CD4-positive, alpha-beta T cell (primary cell): Measurements from ENCODE around the gene PRXL2B. TPM values are rescaled to one million over a fixed set of nuclear protein-coding genes. Genes with fewer than 3 reads are reported as not detected.

ENCODE experiments used
- ATAC-seq: fragments of 200-7000 bp; cut with Tn5 transposase; one replicate; pipeline ENCODE4 v1.10.0; 2022; ENCODE audit warnings: mild to moderate bottlenecking; ENCODE audit not compliant: poor library complexity
- CTCF ChIA-PET: fragments of 350-600 bp; sonication (Branson Sonifier 250); formaldehyde crosslinking; loops from one replicate; lab custom pipeline; 2021; ENCODE audit warnings: antibody characterized with exemption, inconsistent platforms; lab: Charles Lee
- POLR2A ChIA-PET: fragments of 350-600 bp; sonication (Branson Sonifier 250); formaldehyde crosslinking; loops from one replicate; lab custom pipeline; 2021; ENCODE audit warnings: antibody characterized with exemption, inconsistent platforms; lab: Charles Lee
- DNase-seq, 14 experiments: peaks; one replicate each; pipeline ENCODE4 v3.0.0-alpha.2; 2013 to 2020; ENCODE audit warnings: mixed read lengths in 2 of 14
- H3K27ac ChIP-seq, 2 donors: one replicate each; pipeline versions ENCODE4 v1.5.1 to v1.7.0; 2013; ENCODE audit warnings: low read length in 2 of 2, low read depth in 1 of 2, mild to moderate bottlenecking in 1 of 2
- H3K27me3 ChIP-seq, 2 experiments: 1 replicate in 1 of 2; 2 replicates in 1 of 2; pipeline versions ENCODE4 v1.6.1 to v1.7.0; 2013; ENCODE audit warnings: low read length in 2 of 2, control low read depth in 1 of 2, mild to moderate bottlenecking in 1 of 2, moderate library complexity in 1 of 2; ENCODE audit not compliant: insufficient read depth in 2 of 2, control insufficient read depth in 1 of 2
- H3K36me3 ChIP-seq: one replicate; pipeline ENCODE4 v1.6.1; 2013; ENCODE audit warnings: low read length, control low read depth; ENCODE audit not compliant: insufficient read depth
- H3K4me1 ChIP-seq: one replicate; pipeline ENCODE4 v1.6.1; 2013; ENCODE audit warnings: low read length, control low read depth; ENCODE audit not compliant: insufficient read depth
- H3K4me3 ChIP-seq: one replicate; pipeline ENCODE4 v1.5.1; 2013; ENCODE audit warnings: mild to moderate bottlenecking, low read length, moderate library complexity
- H3K9me3 ChIP-seq, 2 experiments: 1 replicate in 1 of 2; 2 replicates in 1 of 2; pipeline versions ENCODE4 v1.6.1 to v1.7.0; 2013; ENCODE audit warnings: low read length in 2 of 2, mild to moderate bottlenecking in 2 of 2, control low read depth in 1 of 2, moderate library complexity in 1 of 2; ENCODE audit not compliant: control insufficient read depth in 1 of 2, insufficient read depth in 1 of 2
- H3K27ac Mint-ChIP-seq: one replicate; pipeline ENCODE4 v1.8.0; 2020; ENCODE audit warnings: mixed read lengths
- H3K27me3 Mint-ChIP-seq: one replicate; pipeline ENCODE4 v1.8.0; 2021; ENCODE audit warnings: mixed read lengths
- H3K36me3 Mint-ChIP-seq: one replicate; pipeline ENCODE4 v1.8.0; 2021; ENCODE audit warnings: low read depth, mixed read lengths
- H3K4me1 Mint-ChIP-seq: one replicate; pipeline ENCODE4 v1.8.0; 2021; ENCODE audit warnings: low read depth, mixed read lengths
- H3K4me3 Mint-ChIP-seq: one replicate; pipeline ENCODE4 v1.8.0; 2020; ENCODE audit warnings: mild to moderate bottlenecking, mixed read lengths
- H3K9me3 Mint-ChIP-seq: one replicate; pipeline ENCODE4 v1.8.0; 2020; ENCODE audit warnings: mixed read lengths
- intact Hi-C, 2 experiments: fragments of 100-400 bp; cut with DNase I in 1 of 2; cut with micrococcal nuclease in 1 of 2; formaldehyde crosslinking; loops; one replicate each; pipeline versions ENCODE4 v1.15.1 to v1.9.0; 2023 to 2025; cut with DNase I, micrococcal nuclease
- total RNA-seq, 174 experiments: library from RNA in 2 of 174; stranded (reverse) in 2 of 174; gene quantifications; one replicate each; pipeline ENCODE4 v1.2.3 and lab custom pipeline; 2021 to 2026
- TF ChIP-seq, protein P1 (sequence below): fragments of 200-600 bp; IDR thresholded peaks from one replicate; pipeline ENCODE4 v1.8.0; 2022; ENCODE audit warnings: antibody characterized with exemption, mild to moderate bottlenecking

PRXL2B gene
- total RNA-seq, 2 experiments from 2014 or later: 11.0 to 12.8 TPM

DNA sequence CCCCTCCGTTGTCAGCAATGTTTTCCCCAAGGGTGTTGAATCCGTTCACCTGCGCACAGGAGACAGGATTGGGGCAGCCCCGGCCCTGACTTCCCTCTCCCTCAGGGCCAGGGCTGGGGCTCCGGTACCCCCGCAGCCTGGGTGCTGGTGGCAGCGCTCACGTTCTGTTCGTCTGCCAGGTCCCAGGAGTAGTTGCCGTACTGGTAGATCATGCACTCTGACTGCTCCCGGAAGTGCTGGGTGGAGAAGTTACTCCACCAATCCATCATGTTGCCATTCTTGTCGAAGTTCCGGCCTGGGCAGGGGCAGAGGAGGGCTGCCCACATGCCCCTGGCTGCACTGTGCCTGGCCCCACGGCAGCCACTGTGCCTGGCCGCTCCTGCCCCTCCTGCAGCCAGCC, 6.1 kb downstream of the PRXL2B start:
- H3K4me3 ChIP-seq: peak overlapping the region; percentile 28
- intact Hi-C loops: no loop called here

GRCh38 chr1:2593251-2593878, 6.8 kb downstream of the PRXL2B start:
- no peaks in the 10 kb centered on the region for H3K27me3 Mint-ChIP-seq
- POLR2A ChIA-PET: no interaction called here
- H3K4me3 Mint-ChIP-seq: no peak overlapping the region
- peaks cover 8% of the 10 kb centered on the region for H3K36me3 ChIP-seq
- CTCF ChIA-PET: no interaction called here
- TF ChIP-seq, protein P1, sequence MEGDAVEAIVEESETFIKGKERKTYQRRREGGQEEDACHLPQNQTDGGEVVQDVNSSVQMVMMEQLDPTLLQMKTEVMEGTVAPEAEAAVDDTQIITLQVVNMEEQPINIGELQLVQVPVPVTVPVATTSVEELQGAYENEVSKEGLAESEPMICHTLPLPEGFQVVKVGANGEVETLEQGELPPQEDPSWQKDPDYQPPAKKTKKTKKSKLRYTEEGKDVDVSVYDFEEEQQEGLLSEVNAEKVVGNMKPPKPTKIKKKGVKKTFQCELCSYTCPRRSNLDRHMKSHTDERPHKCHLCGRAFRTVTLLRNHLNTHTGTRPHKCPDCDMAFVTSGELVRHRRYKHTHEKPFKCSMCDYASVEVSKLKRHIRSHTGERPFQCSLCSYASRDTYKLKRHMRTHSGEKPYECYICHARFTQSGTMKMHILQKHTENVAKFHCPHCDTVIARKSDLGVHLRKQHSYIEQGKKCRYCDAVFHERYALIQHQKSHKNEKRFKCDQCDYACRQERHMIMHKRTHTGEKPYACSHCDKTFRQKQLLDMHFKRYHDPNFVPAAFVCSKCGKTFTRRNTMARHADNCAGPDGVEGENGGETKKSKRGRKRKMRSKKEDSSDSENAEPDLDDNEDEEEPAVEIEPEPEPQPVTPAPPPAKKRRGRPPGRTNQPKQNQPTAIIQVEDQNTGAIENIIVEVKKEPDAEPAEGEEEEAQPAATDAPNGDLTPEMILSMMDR: no peak
- DNase-seq (peak in 2 of 14 experiments; percentile 24 to 26), ATAC-seq (no peak)
- no peak overlapping the region for H3K27ac ChIP-seq
- H3K27ac Mint-ChIP-seq: no peak overlapping the region
- no peak overlapping the region for H3K4me3 ChIP-seq
- intact Hi-C loops: no loop called here
- peaks cover 5% of the 10 kb centered on the region for H3K4me1 Mint-ChIP-seq
- H3K27me3 ChIP-seq: no peaks in the 10 kb centered on the region
- H3K4me1 ChIP-seq: peaks cover 14% of the 10 kb centered on the region
- no peaks in the 10 kb centered on the region for H3K9me3 ChIP-seq
- peaks cover 6% of the 10 kb centered on the region for H3K36me3 Mint-ChIP-seq
- no peaks in the 10 kb centered on the region for H3K9me3 Mint-ChIP-seq

More for the DNA sequence above, 6.1 kb downstream of the PRXL2B start:
- Histone ChIP-seq H3K36me3 (peaks cover 8% of the 10 kb centered on the region), H3K27ac (no peak overlapping the region), H3K9me3 (no peaks in the 10 kb centered on the region), H3K4me1 (peaks cover 21% of the 10 kb centered on the region), H3K27me3 (no peaks in the 10 kb centered on the region)
- peak overlapping the region; percentile 72 for H3K27ac Mint-ChIP-seq
- POLR2A ChIA-PET: no interaction called here
- no peaks in the 10 kb centered on the region for H3K27me3 Mint-ChIP-seq
- H3K36me3 Mint-ChIP-seq: peaks cover 6% of the 10 kb centered on the region
- H3K4me3 Mint-ChIP-seq: peak overlapping the region; percentile 68
- TF ChIP-seq, protein P1: no peak
- H3K9me3 Mint-ChIP-seq: no peaks in the 10 kb centered on the region
- peak in 4 of 14 experiments; percentile 15 to 41 (median 36) for DNase-seq
- CTCF ChIA-PET: no interaction called here
- peaks cover 5% of the 10 kb centered on the region for H3K4me1 Mint-ChIP-seq
- ATAC-seq: peak; percentile 69

DNA sequence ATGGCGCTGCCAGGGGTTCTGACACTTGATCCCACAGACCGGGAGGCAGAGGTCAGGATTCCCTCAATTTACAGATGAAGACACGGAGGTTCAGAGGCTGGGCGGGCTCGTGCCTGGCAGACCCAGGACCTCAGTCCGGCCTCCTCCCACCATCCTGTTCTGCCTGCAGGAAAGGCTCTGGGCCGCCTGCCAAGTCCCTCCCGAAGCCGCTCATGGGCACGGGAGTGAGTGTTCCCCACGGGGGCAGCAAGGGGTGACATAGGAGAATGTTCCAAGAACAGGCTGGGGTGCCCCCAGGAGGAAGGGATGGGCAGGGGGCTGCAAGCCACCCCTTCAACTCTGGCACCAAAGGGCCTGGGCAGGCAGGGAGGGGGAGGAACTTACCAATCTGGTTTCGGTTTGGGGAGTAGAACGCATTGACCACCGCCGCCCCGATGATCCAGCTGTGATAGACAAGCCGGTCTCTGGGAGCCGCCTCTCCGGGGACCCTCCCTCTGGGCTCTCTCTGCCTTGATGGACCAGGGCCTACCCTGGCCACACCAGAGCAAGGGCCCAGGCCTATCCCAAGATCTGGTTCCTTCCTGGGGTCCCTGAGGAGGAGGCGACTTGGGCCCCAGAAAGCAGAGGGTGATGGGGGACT, 7.5 kb downstream of the PRXL2B start:
- peaks cover 11% of the 10 kb centered on the region for H3K4me1 ChIP-seq
- H3K4me3 ChIP-seq: no peak overlapping the region
- H3K27me3 Mint-ChIP-seq: no peaks in the 10 kb centered on the region
- peaks cover 5% of the 10 kb centered on the region for H3K4me1 Mint-ChIP-seq
- ChIA-PET POLR2A (interaction anchor here (0.7 kb wide), 1 partner anchor 9 kb away, joined by 3 read pairs; no protein-coding TSS in a partner anchor), CTCF (no interaction called here)
- intact Hi-C loops: no loop called here
- H3K36me3 ChIP-seq: peaks cover 6% of the 10 kb centered on the region
- no peak overlapping the region for H3K4me3 Mint-ChIP-seq
- DNase-seq: peak in 2 of 14 experiments; percentile 14 to 27
- ATAC-seq: no peak
- no peaks in the 10 kb centered on the region for H3K9me3 Mint-ChIP-seq
- no peak overlapping the region for H3K27ac Mint-ChIP-seq
- no peaks in the 10 kb centered on the region for H3K27me3 ChIP-seq
- H3K27ac ChIP-seq: no peak overlapping the region
- TF ChIP-seq, protein P1: no peak
- peaks cover 6% of the 10 kb centered on the region for H3K36me3 Mint-ChIP-seq
- no peaks in the 10 kb centered on the region for H3K9me3 ChIP-seq
